ENCODE measurements around the gene HHLA2.

HHLA2 gene

GRCh38 chr3:108354562-108354961, 58.2 kb downstream of the HHLA2 start:
- ATAC-seq, result no peak
- no peak for TF ChIP-seq RARB (CRISPR knock-in tag; IDR thresholded peaks at IDR 0.05)
- TF ChIP-seq ZFP3 (CRISPR knock-in tag; IDR thresholded peaks at IDR 0.05), result no peak
- no peak for TF ChIP-seq ISL1 (CRISPR knock-in tag; IDR thresholded peaks at IDR 0.05)
- no peak for TF ChIP-seq GLIS3 (CRISPR knock-in tag; IDR thresholded peaks at IDR 0.05)
- no peak for TF ChIP-seq PATZ1 (CRISPR knock-in tag; IDR thresholded peaks at IDR 0.05; ENCODE audit: borderline replicate concordance)
- no peak for TF ChIP-seq SNAI2 (CRISPR knock-in tag; IDR thresholded peaks at IDR 0.05)
- no peak for TF ChIP-seq ARNTL (CRISPR knock-in tag; IDR thresholded peaks at IDR 0.05; ENCODE audit: borderline replicate concordance, low read depth)
- TF ChIP-seq ZNF565 (CRISPR knock-in tag; conservative IDR thresholded peaks at IDR 0.05; ENCODE audit: low read depth), result no peak
- no peak for TF ChIP-seq CREB5 (CRISPR knock-in tag; IDR thresholded peaks at IDR 0.05; ENCODE audit: low read depth)
- TF ChIP-seq POU6F1 (CRISPR knock-in tag; IDR thresholded peaks at IDR 0.05; ENCODE audit: borderline replicate concordance, low read depth), result no peak
- no peak for TF ChIP-seq TSHZ2 (CRISPR knock-in tag; IDR thresholded peaks at IDR 0.05)
- TF ChIP-seq ZC3H10 (CRISPR knock-in tag; IDR thresholded peaks at IDR 0.05), result no peak
- TF ChIP-seq ZNF70 (CRISPR knock-in tag; IDR thresholded peaks at IDR 0.05), result no peak
- no peak for TF ChIP-seq CSDC2 (CRISPR knock-in tag; IDR thresholded peaks at IDR 0.05)
- TF ChIP-seq ZNF8 (CRISPR knock-in tag; IDR thresholded peaks at IDR 0.05), result no peak

GRCh38 chr3:108357042-108357441, 60.7 kb downstream of the HHLA2 start:
- no peak for ATAC-seq
- TF ChIP-seq BACH2 (CRISPR knock-in tag; IDR thresholded peaks at IDR 0.05; ENCODE audit: borderline replicate concordance), result no peak
- TF ChIP-seq TSHZ2 (CRISPR knock-in tag; IDR thresholded peaks at IDR 0.05), result no peak
- no peak for TF ChIP-seq ZNF70 (CRISPR knock-in tag; IDR thresholded peaks at IDR 0.05)
- TF ChIP-seq ISL1 (CRISPR knock-in tag; IDR thresholded peaks at IDR 0.05), result no peak
- no peak for TF ChIP-seq POU6F1 (CRISPR knock-in tag; IDR thresholded peaks at IDR 0.05; ENCODE audit: borderline replicate concordance, low read depth)
- TF ChIP-seq ESRRG (CRISPR knock-in tag; IDR thresholded peaks at IDR 0.05), result no peak
- TF ChIP-seq CREB5 (CRISPR knock-in tag; IDR thresholded peaks at IDR 0.05; ENCODE audit: low read depth), result no peak
- TF ChIP-seq SNAI2 (CRISPR knock-in tag; IDR thresholded peaks at IDR 0.05), result no peak
- no peak for TF ChIP-seq CSRNP3 (CRISPR knock-in tag; IDR thresholded peaks at IDR 0.05)
- TF ChIP-seq ARNTL (CRISPR knock-in tag; IDR thresholded peaks at IDR 0.05; ENCODE audit: borderline replicate concordance, low read depth), result no peak
- no peak for TF ChIP-seq ZNF565 (CRISPR knock-in tag; conservative IDR thresholded peaks at IDR 0.05; ENCODE audit: low read depth)

Measured in SK-N-SH treated with all-trans-retinoic acid at 6 μM for 48 hours (cell line).